GM19463 (cell line): Measurements from ENCODE around the gene OPN1SW.

Source experiments
- ATAC-seq: cut with Tn5 transposase; IDR thresholded peaks from one replicate; pipeline ENCODE4 v1.9.1; 2021; ENCODE audit warnings: mild to moderate bottlenecking, moderate library complexity; ENCODE audit not compliant: unreplicated experiment

OPN1SW gene

GRCh38 chr7:128763541-128763940 is 12.1 kb downstream of the OPN1SW start:
- no peak for ATAC-seq

DNA sequence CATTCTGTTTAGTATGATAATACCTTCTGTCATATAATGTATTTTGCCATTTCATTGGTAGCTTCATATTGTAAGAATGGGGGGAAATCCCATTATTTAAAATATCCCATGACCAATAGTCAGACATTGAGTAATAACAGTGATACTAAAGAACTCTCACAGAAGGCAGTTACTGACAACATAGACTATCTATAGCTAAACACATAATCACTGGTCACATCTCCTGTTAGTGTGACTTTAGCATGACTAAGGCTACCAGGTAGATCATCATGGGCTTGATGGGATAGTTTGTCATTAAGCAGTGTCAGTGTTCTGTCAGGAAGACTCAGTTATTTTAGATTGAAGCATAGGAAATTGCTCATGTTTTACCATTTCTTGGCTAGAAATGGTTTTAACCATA is 16.4 kb downstream of the OPN1SW start:
- no peak for ATAC-seq

DNA sequence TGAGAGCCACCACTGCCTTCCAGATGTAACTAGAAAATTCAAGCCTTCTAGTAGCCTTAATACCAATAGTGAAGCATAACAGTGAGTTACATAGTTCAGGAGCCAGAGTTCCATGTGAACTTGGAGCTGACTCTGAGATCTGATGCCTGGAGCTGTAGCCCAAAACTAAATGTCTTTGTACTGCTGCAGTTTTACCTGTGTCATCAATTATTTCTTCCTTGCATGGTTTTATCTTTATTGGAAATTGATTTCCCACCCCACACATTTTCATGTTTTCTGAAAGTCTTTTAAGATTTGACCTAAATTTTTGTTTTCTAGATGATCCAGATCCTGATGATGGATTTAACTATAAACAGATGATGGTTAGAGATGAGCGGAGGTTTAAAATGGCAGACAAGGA is 17.0 kb downstream of the OPN1SW start:
- ATAC-seq, result no peak

DNA sequence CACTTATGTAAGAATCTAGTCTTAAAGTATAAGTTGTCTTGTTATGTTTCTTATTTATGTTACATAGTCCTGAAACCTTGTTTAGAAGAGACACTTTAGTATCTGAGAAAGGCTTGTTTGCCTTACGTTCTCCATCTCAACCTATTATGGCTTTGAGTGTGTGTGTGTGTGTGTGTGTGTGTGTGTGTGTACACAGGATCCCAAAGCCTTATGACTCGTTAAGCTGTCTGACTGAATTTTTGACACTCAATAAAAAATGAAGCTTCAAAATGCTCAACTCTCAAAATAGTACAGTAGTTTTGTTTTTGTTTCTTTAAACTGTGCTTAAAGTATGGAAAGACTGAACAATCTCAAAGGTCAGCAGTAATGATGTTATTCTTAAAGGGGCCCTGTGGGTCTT is 18.4 kb downstream of the OPN1SW start:
- ATAC-seq, result no peak

GRCh38 chr7:128755819-128756476 is 19.6 kb downstream of the OPN1SW start:
- no peak for ATAC-seq

DNA sequence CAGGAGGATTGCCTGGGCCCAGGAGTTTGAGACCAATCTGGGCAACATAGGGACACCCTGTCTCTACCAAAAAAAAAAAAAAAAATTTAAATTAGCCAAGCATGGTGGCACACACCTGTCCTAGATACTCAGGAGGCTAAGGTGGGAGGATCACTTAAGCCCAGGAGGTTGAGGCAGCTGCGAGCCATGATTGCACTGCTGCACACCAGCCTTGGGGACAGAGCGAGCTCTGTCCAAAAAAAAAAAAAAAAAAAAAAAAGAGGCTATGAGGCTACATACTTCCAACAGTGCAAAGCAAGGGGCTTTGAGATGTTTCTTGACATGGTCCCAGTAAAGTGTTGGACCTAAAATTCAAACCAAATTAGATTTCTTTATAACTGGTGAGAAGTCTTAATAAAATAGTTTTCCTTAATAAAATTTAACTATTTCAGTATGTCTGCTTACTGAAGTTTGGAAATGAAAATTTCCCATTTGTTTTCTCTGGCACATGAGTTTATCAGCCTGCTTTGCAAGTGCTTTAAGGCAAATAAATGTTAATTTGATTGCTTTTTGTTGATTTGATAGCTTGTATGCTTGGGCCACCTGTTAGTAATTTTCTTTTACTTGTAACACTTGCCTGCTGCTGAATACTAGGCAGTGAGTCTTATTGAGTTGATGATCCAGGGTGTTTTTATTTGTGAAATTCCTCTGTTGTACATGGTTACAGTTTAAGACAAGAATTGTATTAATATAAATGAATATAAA is 20.3 kb downstream of the OPN1SW start:
- no peak for ATAC-seq

DNA sequence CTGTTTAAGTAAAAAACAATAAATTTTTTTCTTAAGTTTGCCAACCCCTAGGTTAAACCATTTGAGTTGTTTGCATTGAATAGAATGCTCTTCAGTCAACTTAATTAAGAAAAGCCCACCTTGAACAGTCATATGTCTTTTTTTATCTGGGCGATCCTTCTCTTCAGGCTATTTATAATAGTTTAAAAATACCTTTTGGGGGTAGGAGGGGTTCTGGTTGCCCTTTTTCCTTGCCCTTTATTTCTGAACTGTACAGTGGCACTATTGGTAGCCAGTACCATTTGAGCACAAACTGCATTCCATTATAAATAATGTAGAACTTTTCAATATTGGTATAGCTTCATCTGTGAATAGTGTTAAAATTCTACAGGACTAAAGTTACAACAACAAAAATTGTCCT is 23.3 kb downstream of the OPN1SW start:
- ATAC-seq, result no peak

DNA sequence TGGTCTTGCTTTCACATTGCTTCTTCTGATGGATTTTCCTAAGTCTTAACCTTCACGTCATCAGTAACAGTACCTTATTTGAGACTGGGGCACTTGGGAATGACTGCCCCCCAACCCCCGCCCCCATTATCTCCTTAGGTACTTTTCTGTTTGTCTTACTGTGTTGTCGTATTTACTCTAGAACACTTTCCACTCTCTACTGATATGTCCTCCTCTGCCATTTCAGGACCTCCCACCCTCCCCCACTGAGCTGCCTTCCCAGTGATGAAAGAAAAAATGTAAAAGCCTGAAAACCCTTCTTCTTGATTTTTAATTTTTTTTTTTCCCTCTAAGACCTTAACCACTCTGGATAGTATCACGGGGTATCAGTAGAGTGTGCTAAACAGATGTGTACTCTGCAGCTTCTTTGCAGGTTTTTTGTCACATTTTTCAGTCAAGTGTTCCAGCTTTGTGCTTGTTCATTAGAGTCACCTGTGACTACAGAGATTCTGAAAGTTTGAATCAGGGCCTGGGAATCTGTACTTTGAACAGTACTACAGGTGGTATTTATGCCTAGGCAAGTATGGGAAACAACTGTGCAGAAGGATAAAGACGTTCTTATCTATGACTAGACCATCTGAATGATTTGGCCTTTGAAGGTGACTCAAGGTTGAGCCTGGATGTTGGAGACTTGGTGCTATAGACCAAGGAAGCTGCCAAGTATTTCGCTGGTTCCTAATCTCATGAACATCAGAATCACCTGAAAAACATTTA is 28.1 kb downstream of the OPN1SW start:
- ATAC-seq, result no peak

DNA sequence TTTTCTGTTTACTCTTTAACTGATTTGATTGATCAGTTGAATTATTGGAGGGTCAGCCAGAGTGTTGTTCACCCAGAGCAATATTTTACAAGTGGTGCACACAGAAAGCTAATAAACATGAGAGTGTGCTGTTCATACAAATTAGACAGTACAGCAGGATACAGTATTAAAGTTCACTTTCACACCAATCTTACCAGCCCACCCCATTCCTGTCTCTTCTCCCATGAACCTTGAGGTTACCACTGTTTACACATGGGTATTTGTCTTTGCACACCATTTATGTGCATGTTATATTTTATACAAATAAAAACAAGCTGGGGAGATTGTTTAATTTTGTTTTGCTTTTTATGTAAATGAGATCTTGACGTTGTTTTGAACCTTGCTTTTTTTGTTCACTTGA is 29.9 kb downstream of the OPN1SW start:
- no peak for ATAC-seq

- no peak for ATAC-seq
These were observed 31.2 kb downstream of the OPN1SW start for GRCh38 chr7:128744366-128744905.

DNA sequence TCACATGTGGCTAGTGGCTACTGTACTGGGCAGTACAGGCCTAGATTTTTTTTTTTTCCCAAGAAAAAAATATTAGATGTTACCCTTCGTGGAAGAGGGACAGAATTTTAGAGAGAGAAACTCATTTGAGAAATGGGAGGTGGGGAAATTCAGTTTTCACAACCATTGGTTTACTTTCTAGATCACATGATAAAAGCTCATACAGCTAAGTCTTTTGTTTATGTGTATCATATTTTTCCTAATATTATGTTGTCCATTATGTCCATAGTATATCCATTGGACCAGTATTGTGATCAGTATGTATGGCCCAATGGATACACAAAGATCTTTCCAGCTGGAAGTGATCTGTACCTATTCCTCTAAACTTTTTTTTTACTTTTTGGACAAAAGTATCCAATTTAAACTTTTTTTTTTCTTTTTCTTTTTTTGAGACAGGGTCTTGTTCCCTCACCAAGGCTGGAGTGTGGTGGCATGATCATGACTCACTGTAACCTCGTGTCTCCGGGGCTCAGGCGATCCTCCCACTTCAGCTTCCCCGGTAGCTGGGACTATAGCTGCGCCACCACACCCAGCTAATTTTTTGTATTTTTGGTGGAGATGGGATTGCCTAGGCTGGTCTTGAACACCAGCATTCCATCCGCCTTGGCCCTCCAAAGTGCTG is 32.4 kb downstream of the OPN1SW start:
- ATAC-seq, result no peak

DNA sequence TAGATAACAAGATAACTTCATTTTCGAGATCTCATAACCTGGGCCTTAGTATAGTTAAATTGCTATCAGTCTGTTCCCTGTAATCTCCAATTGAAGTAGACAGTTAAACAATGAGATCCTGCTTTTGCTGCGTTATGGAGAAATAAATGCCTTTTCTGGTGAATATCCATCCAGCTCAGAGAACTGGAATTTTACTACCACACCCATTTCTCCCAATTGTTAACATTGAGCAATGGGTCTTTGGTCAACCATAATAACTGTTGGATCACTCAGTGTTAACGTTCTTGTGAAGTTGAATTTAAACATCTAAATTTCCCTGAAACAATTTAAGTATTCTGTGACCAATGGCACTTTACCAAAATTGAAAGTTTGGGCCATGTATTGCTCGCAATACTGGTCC is 33.4 kb downstream of the OPN1SW start:
- ATAC-seq, result no peak

DNA sequence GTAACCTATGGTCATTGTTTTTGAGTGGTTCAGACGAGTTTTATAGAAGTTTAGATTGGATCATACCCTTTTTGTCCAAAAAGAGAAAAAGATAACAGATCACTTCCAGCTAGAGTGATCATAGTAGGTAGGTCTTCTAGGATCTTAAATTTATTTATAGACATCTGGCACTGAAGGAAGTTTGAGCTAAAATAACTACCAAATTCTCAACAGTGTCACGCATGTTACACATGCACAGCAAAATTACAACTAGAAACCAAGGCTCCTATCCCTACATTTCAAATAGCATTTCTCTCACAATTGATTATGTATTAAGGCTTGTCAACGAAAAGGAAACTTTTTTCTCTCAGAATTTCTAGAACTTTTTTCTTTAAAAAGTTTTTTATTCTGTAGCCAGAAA is 34.1 kb downstream of the OPN1SW start:
- ATAC-seq, result no peak

DNA sequence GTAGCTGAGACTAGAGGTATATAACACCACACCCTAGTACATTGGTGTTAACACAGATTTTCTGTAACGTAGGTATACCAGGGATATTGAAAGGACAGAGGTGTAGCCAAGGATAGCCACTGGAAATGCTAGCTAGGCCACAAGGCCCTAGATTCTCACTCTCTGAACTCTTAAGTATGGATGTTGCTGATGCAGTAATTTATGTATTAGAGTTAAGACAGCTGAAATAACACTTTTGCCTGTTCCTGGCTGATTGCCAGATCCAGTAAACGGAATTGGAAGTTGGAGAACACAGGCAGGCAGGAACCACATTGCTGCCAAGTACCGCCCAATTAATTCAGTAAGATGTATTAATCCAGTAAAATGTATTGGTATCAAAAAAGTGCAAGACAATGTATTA is 34.6 kb downstream of the OPN1SW start:
- no peak for ATAC-seq

GRCh38 chr7:128739990-128740682 is 35.5 kb downstream of the OPN1SW start:
- ATAC-seq, result no peak

DNA sequence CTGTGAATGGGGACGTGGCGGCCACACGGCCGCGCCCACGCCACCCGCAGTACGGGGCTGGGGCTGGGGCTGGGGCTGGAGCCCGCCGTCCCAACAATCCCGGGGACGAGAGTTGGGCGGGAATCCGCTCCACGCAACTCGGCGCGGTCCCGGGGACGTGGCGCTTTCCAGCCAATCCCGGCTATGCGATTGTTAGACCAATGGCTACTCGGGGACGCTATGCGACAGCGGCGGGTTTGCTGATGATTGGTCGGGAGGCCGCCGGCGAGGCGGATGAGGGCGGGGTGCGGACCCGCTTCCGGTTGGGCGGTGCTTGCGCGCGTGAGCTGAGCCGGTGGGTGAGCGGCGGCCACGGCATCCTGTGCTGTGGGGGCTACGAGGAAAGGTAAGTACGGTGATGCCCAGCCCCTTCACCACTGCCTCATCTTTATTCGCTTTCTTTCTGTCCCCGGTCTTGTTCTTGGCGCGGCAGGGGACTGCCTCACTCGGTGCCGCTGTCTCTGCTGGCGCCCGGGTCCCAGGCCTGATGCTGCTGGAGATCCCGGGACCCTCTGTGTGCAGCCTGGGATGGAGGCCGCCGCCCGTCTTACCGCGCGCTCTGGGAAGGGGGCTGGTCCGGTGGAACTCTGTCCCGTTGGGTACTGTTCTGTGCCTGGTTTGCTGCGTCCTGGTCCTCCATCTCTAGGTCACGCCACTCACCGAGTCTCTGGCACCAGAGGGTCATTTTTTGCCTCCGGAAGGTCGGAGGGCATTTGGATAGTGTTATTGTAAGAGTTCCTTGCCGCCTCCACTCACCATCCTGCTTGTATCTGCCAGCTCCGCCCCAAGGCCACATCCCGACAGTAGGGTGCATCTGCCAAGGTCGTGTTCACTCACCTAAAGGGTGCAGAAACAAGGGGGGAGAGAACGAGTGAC is 36.3 kb downstream of the OPN1SW start, which contains the start of gene CALU:
TSS of gene CALU (plus strand) at position 312 of the 915 bp plus-strand sequence. CDS start 9,225 bp downstream, outside the sequence.
- peak; percentile 99 for ATAC-seq

DNA sequence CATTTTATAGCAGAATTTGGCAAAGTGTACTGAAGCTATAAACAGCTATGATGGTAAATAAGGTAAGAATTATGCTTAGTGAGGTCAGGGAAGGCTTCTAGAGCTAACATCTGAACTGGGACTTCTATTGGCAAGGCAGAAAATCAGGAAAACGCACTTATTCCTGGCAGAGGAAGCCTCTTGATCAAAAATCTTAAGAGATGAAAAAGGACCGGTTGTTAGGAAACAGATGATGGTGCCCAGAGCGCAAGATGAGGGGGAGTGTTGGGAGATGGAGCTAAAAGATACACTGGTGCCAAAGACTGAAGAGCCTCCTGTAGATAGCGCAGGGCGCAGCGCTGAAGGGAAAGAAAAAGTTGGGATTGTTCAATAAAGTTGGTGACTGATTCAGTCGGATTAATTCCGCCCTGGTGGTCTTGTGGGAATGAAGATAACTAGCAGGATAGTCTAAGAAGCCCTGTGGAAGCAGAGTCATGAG is 37.0 kb downstream of the OPN1SW start:
- ATAC-seq, result peak; percentile 3

GRCh38 chr7:128737867-128738385 is 37.7 kb downstream of the OPN1SW start:
- no peak for ATAC-seq

GRCh38 chr7:128737441-128737840 is 38.2 kb downstream of the OPN1SW start:
- ATAC-seq, result no peak
